HG03432 (cell line): ENCODE data around the gene HCLS1.
"Not testable (repeated sequence)": the region's sequence is repeated elsewhere in the genome, so short reads cannot be mapped to it uniquely, and the experiment has no call there.

Source experiments
- ATAC-seq: cut with Tn5 transposase; IDR thresholded peaks from one replicate; pipeline ENCODE4 v1.9.1; 2021; ENCODE audit warnings: mild to moderate bottlenecking, moderate library complexity; ENCODE audit not compliant: unreplicated experiment

Gene HCLS1

GRCh38 chr3:121599900-121600299, 60.8 kb downstream of the HCLS1 start:
- not testable (repeated sequence) for ATAC-seq

GRCh38 chr3:121598564-121598963, 62.1 kb downstream of the HCLS1 start:
- ATAC-seq, result no peak

DNA sequence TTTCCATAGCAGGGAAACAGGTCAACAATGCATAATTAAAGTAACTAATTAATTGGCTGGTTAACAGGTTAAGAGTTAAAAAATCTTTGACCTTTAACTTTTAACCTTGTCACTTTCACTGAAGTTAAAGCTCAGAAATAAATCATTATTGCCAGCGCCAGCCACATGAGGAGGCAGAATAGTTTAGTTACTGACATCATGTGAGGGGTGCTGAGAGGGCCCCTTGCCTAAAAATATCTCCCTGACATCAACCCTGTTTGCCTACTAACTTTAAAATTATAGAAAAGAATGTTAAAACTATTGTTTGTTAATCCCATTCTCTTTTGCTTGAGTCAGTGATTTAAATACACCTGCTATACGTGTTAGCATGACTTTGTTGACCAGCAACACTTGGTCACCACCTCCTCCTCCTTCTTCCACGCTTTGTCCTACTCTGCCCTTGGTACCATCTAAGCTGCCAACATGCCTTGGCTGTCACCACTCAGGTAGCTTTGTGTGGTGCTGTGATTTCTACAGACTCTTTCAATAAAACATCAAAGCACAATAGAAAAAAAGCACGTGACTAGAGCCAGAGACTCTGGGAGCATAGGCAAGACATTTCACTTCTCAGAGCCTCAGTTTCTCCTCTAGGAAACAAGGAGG, 64.8 kb downstream of the HCLS1 start:
- ATAC-seq, result no peak

DNA sequence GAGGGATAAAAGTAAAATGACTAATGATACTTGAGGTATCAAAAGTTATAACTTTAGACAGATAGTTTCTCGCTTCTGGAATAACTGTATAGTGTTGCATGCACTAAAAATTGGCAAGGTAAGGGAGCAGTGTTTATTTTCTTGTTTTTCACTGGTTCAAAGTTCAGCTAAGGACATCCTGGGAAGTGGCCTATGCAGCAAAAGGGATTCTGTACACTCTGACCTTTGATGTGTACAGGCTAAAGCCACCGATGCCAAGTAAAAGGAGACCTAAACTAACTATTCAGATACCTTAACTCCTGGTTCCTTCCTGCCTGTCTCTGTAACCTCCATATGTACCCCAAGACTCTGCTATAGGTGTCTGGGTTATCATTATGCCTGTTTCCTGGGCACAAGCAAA, 65.9 kb downstream of the HCLS1 start:
- ATAC-seq, result no peak

- not testable (repeated sequence) for ATAC-seq
Measured at GRCh38 chr3:121593806-121594205, 66.9 kb downstream of the HCLS1 start.

DNA sequence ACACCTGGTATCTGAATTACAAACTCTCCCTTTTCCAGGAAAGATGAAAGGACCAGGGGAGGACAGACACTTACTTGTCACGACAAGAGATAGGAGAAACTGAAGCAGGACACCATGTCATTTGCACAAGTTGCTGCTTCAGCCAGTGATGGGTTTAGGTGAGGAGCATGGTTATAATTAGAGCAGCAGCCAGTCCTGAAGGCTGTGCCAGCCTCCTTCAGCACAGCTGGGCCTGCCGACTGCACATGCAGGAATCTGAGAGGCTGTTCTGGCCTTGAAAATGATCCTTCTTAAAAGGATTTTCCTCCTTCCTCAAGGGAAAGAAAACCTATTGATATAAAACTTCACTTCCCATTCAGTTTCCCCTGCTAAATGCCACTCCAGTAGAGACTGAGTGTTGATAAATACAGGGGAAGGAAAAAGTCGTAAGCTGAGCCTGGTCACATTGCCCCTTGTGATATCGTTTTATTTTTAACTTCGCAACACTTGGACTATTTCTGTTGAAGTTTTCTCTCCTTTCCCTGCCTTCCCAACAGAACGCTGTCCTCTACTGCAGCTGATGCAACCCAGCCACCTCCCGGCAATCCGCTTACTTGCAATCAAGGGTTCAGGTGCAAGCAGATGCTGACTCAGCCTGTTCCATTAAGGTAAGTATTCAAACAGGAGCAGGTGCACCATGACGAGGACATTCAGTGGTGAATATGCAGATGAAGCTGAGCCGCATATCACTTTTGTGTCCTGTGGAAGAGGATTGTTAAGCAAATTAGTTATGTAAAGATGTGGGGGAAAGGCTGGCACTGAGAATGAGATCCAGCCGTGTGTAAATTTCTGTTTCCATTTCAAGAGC, 67.6 kb downstream of the HCLS1 start, which contains the start of gene FBXO40:
FBXO40 (plus strand) TSS at position 524 of the 847 bp plus-strand sequence. CDS start 27,197 bp downstream, outside the sequence.
- peak; percentile 42 for ATAC-seq

DNA sequence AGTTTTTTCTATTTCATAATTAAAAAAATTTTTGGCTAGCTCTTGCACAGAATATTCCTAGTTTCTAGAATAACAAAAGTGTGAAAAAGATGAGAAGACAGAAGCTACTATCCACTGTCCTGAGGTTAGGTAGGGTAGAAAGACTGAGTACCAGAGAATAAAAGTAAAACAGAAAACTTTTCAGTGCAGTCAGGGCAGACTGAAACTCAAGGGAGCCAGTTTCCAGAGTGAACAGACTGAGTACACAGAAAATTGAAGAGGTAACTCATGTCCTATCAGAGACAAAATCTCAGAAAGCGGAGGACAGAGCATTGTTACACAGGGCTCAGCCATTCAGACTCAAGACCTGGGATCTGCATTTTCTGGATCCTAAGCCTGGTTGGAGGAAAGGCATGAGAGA, 76.3 kb downstream of the HCLS1 start:
- no peak for ATAC-seq

DNA sequence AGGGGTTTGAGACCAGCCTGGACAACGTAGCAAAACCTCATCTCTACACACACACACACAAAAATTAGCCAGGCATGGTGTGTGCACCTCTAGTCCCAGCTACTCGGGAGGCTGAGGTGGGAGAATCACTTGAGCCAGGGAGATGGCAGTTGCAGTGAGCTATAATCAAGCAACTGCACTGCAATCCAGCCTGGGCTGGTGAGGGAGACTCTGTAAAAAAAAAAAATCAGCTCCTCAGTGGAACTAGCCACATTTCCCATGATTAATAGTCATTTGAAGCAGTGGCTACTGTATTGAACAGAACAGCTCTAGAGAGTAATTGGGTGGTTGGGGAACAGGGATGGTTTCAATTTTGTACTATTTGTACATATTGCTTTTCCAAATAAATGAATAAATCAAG, 79.0 kb downstream of the HCLS1 start:
- no peak for ATAC-seq
